Measurements from ENCODE around the gene ZNF786. TPM values are rescaled to one million over a fixed set of nuclear protein-coding genes. Genes with fewer than 3 reads are reported as not detected.
"Not testable (repeated sequence)": the region's sequence is repeated elsewhere in the genome, so short reads cannot be mapped to it uniquely, and the experiment has no call there.

ZNF786 gene
- total RNA-seq, 1 donor from 2014 or later = 20.6 TPM

- H3K27me3 Mint-ChIP-seq = no peaks in the 10 kb centered on the region
- no peaks in the 10 kb centered on the region for H3K4me1 Mint-ChIP-seq (ENCODE audit: low read depth)
- no peaks in the 10 kb centered on the region for H3K36me3 Mint-ChIP-seq (ENCODE audit: insufficient read depth)
- H3K9me3 Mint-ChIP-seq (ENCODE audit: low read depth) = no peaks in the 10 kb centered on the region
- H3K27ac Mint-ChIP-seq = peak overlapping the region; percentile 27
- TF ChIP-seq CTCF (IDR thresholded peaks at IDR 0.05; ENCODE audit: unreplicated experiment) = no peak
- DNase-seq (ENCODE audit: low spot score, unreplicated experiment) = no peak
- no peak overlapping the region for H3K4me3 Mint-ChIP-seq (ENCODE audit: low read depth)
Observed at GRCh38 chr7:149046416-149046815, 44.1 kb downstream of the ZNF786 start.

- Mint-ChIP-seq H3K36me3 (ENCODE audit: insufficient read depth) (no peaks in the 10 kb centered on the region), H3K4me1 (ENCODE audit: low read depth) (no peaks in the 10 kb centered on the region), H3K27ac (no peak overlapping the region), H3K27me3 (no peaks in the 10 kb centered on the region), H3K9me3 (ENCODE audit: low read depth) (no peaks in the 10 kb centered on the region), H3K4me3 (ENCODE audit: low read depth) (no peak overlapping the region)
- no peak for DNase-seq (ENCODE audit: low spot score, unreplicated experiment)
- no peak for TF ChIP-seq CTCF (IDR thresholded peaks at IDR 0.05; ENCODE audit: unreplicated experiment)
Observed at GRCh38 chr7:149043936-149044335, 46.6 kb downstream of the ZNF786 start.

DNA sequence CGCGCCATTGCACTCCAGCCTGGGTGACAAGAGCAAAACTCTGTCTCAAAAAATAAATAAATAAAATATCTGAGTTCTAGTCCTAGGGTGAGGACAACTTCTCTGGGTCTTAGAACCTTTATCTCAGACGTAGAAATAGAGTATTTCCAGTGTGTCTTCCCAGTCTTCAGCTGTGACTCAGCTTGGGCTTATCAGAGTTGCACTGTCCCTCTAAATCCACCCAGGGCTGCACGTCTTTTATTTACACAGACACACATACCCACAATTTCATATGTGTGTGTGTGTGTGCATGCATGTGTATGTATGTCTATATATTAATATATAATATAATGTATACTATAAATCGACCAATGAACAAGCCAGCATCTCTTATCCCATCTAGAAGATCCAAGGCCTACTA, 49.2 kb downstream of the ZNF786 start:
- H3K27me3 Mint-ChIP-seq = no peaks in the 10 kb centered on the region
- DNase-seq (ENCODE audit: low spot score, unreplicated experiment) = no peak
- no peak overlapping the region for H3K27ac Mint-ChIP-seq

DNA sequence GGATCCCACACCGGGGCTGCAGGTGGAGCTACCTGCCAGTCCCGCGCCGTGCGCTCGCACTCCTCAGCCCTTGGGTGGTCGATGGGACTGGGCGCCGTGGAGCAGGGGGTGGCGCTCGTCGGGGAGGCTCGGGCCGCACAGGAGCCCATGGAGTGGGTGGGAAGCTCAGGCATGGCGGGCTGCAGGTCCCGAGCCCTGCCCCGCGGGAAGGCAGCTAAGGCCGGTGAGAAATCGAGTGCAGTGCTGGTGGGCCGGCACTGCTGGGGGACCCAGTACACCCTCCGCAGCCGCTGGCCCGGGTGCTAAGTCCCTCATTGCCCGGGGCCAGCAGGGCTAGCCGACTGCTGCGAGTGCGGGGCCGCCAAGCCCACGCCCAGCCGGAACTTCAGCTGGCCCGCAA, 51.9 kb downstream of the ZNF786 start:
- H3K9me3 Mint-ChIP-seq (ENCODE audit: low read depth); H3K4me3 Mint-ChIP-seq (ENCODE audit: low read depth): not testable (repeated sequence)

More for the DNA sequence above, 49.2 kb downstream of the ZNF786 start:
- Mint-ChIP-seq H3K36me3 (ENCODE audit: insufficient read depth) (no peaks in the 10 kb centered on the region), H3K4me1 (ENCODE audit: low read depth) (no peaks in the 10 kb centered on the region), H3K9me3 (ENCODE audit: low read depth) (peaks cover 8% of the 10 kb centered on the region), H3K4me3 (ENCODE audit: low read depth) (no peak overlapping the region)
- no peak for TF ChIP-seq CTCF (IDR thresholded peaks at IDR 0.05; ENCODE audit: unreplicated experiment)

DNA sequence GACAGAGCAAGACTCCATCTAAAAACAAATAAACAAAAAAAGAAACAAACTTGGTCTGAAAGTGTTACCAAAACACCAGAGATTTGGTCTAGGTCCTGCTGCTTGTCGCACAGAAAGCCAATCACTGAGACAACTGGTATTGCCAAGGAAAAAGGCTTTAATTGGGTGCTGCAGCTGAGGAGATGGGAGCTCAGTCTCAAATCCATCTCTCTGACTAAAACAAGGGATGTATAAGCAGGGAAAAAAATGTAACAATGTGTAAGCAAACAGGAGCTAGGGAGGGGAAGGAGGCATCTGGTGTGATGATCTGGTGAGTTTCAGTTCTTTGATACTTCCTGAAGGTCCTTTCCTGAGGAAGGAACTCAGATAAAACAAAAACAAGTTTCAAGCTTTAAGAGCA, 53.8 kb downstream of the ZNF786 start:
- H3K9me3 Mint-ChIP-seq (ENCODE audit: low read depth) = peaks cover 8% of the 10 kb centered on the region
- no peak overlapping the region for H3K4me3 Mint-ChIP-seq (ENCODE audit: low read depth)
- H3K4me1 Mint-ChIP-seq (ENCODE audit: low read depth) = no peaks in the 10 kb centered on the region
- H3K27me3 Mint-ChIP-seq = peaks cover 4% of the 10 kb centered on the region
- no peaks in the 10 kb centered on the region for H3K36me3 Mint-ChIP-seq (ENCODE audit: insufficient read depth)
- no peak for TF ChIP-seq CTCF (IDR thresholded peaks at IDR 0.05; ENCODE audit: unreplicated experiment)
- DNase-seq (ENCODE audit: low spot score, unreplicated experiment) = no peak
- no peak overlapping the region for H3K27ac Mint-ChIP-seq

More for the DNA sequence above, 51.9 kb downstream of the ZNF786 start:
- not testable (repeated sequence) for H3K4me1 Mint-ChIP-seq (ENCODE audit: low read depth); H3K27me3 Mint-ChIP-seq; H3K27ac Mint-ChIP-seq; DNase-seq (ENCODE audit: low spot score, unreplicated experiment); H3K36me3 Mint-ChIP-seq (ENCODE audit: insufficient read depth)

GRCh38 chr7:149031353-149031910, 59.1 kb downstream of the ZNF786 start:
- Mint-ChIP-seq H3K27me3 (peaks cover 5% of the 10 kb centered on the region), H3K27ac (no peak overlapping the region), H3K9me3 (ENCODE audit: low read depth) (no peaks in the 10 kb centered on the region), H3K36me3 (ENCODE audit: insufficient read depth) (no peaks in the 10 kb centered on the region), H3K4me3 (ENCODE audit: low read depth) (no peak overlapping the region), H3K4me1 (ENCODE audit: low read depth) (peaks cover 9% of the 10 kb centered on the region)
- TF ChIP-seq CTCF (IDR thresholded peaks at IDR 0.05; ENCODE audit: unreplicated experiment) = no peak
- DNase-seq (ENCODE audit: low spot score, unreplicated experiment) = no peak

DNA sequence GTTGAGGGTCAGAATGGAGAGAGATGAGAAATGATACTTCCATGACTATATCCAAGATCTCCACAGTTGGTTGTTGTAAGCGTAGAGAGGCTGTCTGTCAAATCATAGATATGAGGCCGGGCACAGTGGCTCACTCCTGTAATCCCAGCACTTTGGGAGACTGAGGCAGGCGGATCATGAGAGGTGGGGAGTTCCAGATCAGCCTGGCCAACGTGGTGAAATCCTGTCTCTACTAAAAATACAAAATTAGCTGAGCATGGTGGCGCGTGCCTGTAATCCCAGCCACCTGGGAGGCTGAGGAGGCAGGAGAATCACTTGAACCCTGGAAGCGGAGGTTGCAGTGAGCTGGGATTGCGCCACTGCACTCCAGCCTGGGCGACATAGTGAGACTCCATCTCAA, 60.1 kb downstream of the ZNF786 start:
- H3K4me1 Mint-ChIP-seq (ENCODE audit: low read depth) = peaks cover 16% of the 10 kb centered on the region
- not testable (repeated sequence) for H3K9me3 Mint-ChIP-seq (ENCODE audit: low read depth); H3K27me3 Mint-ChIP-seq; DNase-seq (ENCODE audit: low spot score, unreplicated experiment); H3K27ac Mint-ChIP-seq; H3K4me3 Mint-ChIP-seq (ENCODE audit: low read depth); H3K36me3 Mint-ChIP-seq (ENCODE audit: insufficient read depth)

All from progenitor cell of endocrine pancreas (in vitro differentiated cells).